ENCODE data around the gene HS2ST1. TPM values are rescaled to one million over a fixed set of nuclear protein-coding genes. Genes with fewer than 3 reads are reported as not detected.

Gene HS2ST1
- total and polyA plus RNA-seq, 11 donors: 3.4 to 20.3 (median 13.6) TPM

DNA sequence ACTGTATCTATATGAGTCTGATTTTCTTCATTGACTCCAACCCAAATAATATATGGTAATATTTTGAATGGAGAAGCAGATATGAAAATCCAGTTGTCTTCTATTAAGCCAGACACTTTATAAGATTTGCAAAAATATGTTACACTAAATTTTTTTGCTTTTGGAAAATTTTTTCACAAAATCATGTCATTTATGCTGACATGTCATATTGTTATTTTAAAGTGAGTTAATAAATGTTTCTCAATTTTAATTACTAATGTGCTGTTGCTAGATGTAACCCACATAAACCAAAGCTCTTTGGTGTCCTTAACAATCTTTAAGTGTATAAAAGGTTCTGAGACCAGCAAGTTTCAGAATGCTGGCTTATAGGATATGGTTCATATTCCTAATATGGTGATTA, 142.5 kb downstream of the HS2ST1 start:
- DNase-seq (no peak), ATAC-seq (no peak)
- no peak overlapping the region for H3K4me3 ChIP-seq
- H3K36me3 ChIP-seq: no peaks in the 10 kb centered on the region
- TF ChIP-seq, protein P1, sequence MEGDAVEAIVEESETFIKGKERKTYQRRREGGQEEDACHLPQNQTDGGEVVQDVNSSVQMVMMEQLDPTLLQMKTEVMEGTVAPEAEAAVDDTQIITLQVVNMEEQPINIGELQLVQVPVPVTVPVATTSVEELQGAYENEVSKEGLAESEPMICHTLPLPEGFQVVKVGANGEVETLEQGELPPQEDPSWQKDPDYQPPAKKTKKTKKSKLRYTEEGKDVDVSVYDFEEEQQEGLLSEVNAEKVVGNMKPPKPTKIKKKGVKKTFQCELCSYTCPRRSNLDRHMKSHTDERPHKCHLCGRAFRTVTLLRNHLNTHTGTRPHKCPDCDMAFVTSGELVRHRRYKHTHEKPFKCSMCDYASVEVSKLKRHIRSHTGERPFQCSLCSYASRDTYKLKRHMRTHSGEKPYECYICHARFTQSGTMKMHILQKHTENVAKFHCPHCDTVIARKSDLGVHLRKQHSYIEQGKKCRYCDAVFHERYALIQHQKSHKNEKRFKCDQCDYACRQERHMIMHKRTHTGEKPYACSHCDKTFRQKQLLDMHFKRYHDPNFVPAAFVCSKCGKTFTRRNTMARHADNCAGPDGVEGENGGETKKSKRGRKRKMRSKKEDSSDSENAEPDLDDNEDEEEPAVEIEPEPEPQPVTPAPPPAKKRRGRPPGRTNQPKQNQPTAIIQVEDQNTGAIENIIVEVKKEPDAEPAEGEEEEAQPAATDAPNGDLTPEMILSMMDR (IDR thresholded peaks at IDR 0.05): no peak
- no peak for TF ChIP-seq POLR2A (IDR thresholded peaks at IDR 0.05)
- no peaks in the 10 kb centered on the region for H3K9me3 ChIP-seq
- no peaks in the 10 kb centered on the region for H3K27me3 ChIP-seq
- H3K27ac ChIP-seq: no peak overlapping the region
- H3K4me1 ChIP-seq: peaks cover 0 to 18% (median 6%) of the 10 kb centered on the region in 12 donors
- intact Hi-C loops (cut with DNase I): no loop called here

DNA sequence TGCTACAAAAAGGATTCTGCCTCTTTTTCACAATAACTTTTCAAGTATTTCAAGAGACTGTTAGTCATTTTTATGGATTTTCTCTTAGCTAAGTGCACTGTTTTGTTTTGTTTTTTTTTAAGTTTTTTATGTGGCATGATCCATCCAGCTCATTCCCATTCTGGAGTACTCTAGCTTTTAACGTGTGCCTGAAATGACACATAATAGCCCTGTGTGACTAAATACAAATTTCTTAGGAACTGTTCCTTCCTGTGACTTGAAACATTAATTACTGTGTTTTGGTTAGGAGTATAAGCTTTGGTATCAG, 143.9 kb downstream of the HS2ST1 start:
- DNase-seq: no peak
- 41 to 74% (median 52%) methylated on average over 1 of the region's 1 CpG for WGBS, 4 donors
- H3K27me3 ChIP-seq: no peaks in the 10 kb centered on the region
- intact Hi-C loops (cut with DNase I): no loop called here
- H3K4me3 ChIP-seq: peak overlapping the region in 6 of 12 donors; percentile 17 to 49 (median 34)
- peak overlapping the region in 4 of 12 donors; percentile 11 to 32 (median 17) for H3K27ac ChIP-seq
- peaks cover 0 to 18% (median 7%) of the 10 kb centered on the region in 12 donors for H3K4me1 ChIP-seq
- no peak for TF ChIP-seq POLR2A (IDR thresholded peaks at IDR 0.05)
- TF ChIP-seq, protein P1 (IDR thresholded peaks at IDR 0.05): no peak
- no peaks in the 10 kb centered on the region for H3K36me3 ChIP-seq
- peaks cover 0 to 6% (median 0%) of the 10 kb centered on the region in 12 donors for H3K9me3 ChIP-seq
- no peak for ATAC-seq

DNA sequence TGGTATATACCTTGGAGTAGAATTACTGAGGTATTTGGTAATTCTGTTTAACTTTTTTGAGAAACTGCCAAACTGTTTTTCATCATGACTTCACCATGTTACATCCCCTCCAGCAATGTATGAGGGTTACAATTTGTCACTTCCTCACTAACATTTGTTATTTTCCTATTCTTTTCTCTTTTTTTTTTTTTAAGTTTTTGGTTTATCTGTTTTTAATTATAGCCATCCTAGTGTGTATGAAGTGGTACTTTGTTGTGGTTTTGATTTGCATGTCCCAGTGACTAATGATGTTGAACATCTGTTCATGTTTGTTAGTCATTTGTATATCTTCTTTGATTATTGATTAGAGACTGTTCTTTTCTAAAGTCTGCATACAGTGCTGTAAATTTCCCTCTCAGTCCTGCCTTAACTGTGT, 147.3 kb downstream of the HS2ST1 start:
- ATAC-seq: no peak
- no peaks in the 10 kb centered on the region for H3K27me3 ChIP-seq
- no peak overlapping the region for H3K27ac ChIP-seq
- no peaks in the 10 kb centered on the region for H3K36me3 ChIP-seq
- TF ChIP-seq, protein P1 (IDR thresholded peaks at IDR 0.05): no peak
- TF ChIP-seq POLR2A (IDR thresholded peaks at IDR 0.05): no peak
- peaks cover 0 to 18% (median 7%) of the 10 kb centered on the region in 12 donors for H3K4me1 ChIP-seq
- no peak for DNase-seq
- H3K4me3 ChIP-seq: no peak overlapping the region
- intact Hi-C loops (cut with DNase I): no loop called here
- peaks cover 0 to 9% (median 0%) of the 10 kb centered on the region in 12 donors for H3K9me3 ChIP-seq

DNA sequence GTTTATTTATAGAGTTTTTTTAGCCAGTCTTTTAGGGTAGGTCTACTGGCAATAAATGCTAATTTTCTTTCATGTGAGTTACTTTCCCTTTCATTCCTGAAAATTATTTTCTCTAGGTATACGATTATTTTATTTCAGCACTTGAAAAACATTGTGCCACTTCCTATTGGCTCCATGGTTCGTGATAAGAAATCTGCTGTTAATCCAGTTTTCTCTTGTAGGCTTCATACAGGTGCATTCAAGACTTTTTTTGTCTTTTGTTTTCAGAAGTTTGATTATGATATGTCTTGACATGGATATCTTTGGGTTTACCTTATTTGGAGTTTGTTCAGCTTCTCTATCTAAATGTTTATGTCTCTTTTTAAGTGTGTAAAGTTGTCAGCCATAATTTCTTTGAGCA, 148.3 kb downstream of the HS2ST1 start:
- TF ChIP-seq, protein P1 (IDR thresholded peaks at IDR 0.05): no peak
- no peak for TF ChIP-seq POLR2A (IDR thresholded peaks at IDR 0.05)
- intact Hi-C loops (cut with DNase I): no loop called here
- Histone ChIP-seq H3K27me3 (no peaks in the 10 kb centered on the region), H3K27ac (no peak overlapping the region), H3K9me3 (peaks cover 0 to 9% (median 0%) of the 10 kb centered on the region in 12 donors), H3K4me1 (peaks cover 0 to 18% (median 7%) of the 10 kb centered on the region in 12 donors), H3K36me3 (no peaks in the 10 kb centered on the region), H3K4me3 (no peak overlapping the region)
- ATAC-seq (no peak), DNase-seq (no peak)
- 88 to 95% (median 92%) methylated on average over 2 of the region's 2 CpGs for WGBS, 4 donors
